HL-60 (cell line): ENCODE measurements around the gene TEX48.

Experiments
- DNase-seq, 2 experiments: peaks; one replicate each; pipeline ENCODE4 v3.0.0-alpha.2; 2010 to 2020; ENCODE audit warnings: low read depth in 1 of 2, low spot score in 1 of 2
- H3K27ac ChIP-seq: fragments of 250-450 bp; sonication (Bioruptor Pico); replicated peaks from 2 replicates; pipeline ENCODE4 v1.5.1; 2020; ENCODE audit warnings: mild to moderate bottlenecking, moderate library complexity
- H3K27me3 ChIP-seq: fragments of 250-450 bp; sonication (Bioruptor Pico); 2 replicates; pipeline ENCODE4 v1.5.1; 2021; ENCODE audit warnings: mild to moderate bottlenecking, moderate library complexity; ENCODE audit not compliant: insufficient read depth, poor library complexity, severe bottlenecking
- H3K4me3 ChIP-seq: replicated peaks from 2 replicates; pipeline ENCODE4 v1.5.1; 2011; ENCODE audit warnings: mild to moderate bottlenecking, control low read depth, low read length; ENCODE audit not compliant: insufficient read depth
- CTCF ChIP-seq: IDR thresholded peaks from one replicate; pipeline ENCODE4 v1.5.1; 2011; ENCODE audit warnings: low read length, control low read depth, inconsistent platforms; ENCODE audit not compliant: insufficient read depth
- GABPA ChIP-seq: IDR thresholded peaks from 2 replicates; pipeline ENCODE4 v1.6.1; 2012; ENCODE audit warnings: low read depth
- POLR2AphosphoS5 ChIP-seq: IDR thresholded peaks from 2 replicates; pipeline ENCODE4 v1.6.1; 2012; ENCODE audit warnings: low read depth
- SPI1 ChIP-seq: IDR thresholded peaks from 2 replicates; pipeline ENCODE4 v1.6.1; 2012; ENCODE audit warnings: low read depth, mild to moderate bottlenecking, borderline replicate concordance
- TF ChIP-seq, protein P1 (sequence below): IDR thresholded peaks from 2 replicates; pipeline ENCODE4 v1.6.1; 2012; ENCODE audit warnings: low read depth; ENCODE audit not compliant: insufficient replicate concordance

The TEX48 gene

GRCh38 chr9:114685951-114686350 is 4.0 kb upstream of the TEX48 start:
- no peak overlapping the region for H3K27ac ChIP-seq
- TF ChIP-seq GABPA (no peak), POLR2AphosphoS5 (no peak), CTCF (no peak)
- TF ChIP-seq, protein P1, sequence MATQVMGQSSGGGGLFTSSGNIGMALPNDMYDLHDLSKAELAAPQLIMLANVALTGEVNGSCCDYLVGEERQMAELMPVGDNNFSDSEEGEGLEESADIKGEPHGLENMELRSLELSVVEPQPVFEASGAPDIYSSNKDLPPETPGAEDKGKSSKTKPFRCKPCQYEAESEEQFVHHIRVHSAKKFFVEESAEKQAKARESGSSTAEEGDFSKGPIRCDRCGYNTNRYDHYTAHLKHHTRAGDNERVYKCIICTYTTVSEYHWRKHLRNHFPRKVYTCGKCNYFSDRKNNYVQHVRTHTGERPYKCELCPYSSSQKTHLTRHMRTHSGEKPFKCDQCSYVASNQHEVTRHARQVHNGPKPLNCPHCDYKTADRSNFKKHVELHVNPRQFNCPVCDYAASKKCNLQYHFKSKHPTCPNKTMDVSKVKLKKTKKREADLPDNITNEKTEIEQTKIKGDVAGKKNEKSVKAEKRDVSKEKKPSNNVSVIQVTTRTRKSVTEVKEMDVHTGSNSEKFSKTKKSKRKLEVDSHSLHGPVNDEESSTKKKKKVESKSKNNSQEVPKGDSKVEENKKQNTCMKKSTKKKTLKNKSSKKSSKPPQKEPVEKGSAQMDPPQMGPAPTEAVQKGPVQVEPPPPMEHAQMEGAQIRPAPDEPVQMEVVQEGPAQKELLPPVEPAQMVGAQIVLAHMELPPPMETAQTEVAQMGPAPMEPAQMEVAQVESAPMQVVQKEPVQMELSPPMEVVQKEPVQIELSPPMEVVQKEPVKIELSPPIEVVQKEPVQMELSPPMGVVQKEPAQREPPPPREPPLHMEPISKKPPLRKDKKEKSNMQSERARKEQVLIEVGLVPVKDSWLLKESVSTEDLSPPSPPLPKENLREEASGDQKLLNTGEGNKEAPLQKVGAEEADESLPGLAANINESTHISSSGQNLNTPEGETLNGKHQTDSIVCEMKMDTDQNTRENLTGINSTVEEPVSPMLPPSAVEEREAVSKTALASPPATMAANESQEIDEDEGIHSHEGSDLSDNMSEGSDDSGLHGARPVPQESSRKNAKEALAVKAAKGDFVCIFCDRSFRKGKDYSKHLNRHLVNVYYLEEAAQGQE: no peak

DNA sequence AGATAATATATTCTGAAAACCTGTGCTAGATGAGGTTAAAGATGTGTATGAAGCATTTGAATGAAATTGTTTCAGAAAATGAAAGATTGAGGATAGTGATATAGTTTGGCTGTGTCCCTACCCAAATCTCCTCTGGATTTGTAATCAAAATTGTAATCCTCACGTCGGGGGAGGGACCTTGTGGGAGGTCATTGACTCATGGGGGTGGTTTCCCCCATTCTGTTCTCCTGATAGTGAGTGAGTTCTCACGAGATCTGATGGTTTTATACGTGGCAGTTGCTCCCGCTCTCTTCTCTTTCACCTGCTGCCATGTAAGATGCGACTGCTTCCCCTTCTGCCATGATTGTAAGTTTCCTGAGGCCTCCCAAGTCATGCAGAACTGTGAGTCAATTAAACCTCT is 2.0 kb upstream of the TEX48 start:
- DNase-seq: no peak
- TF ChIP-seq POLR2AphosphoS5: no peak
- TF ChIP-seq, protein P1: no peak
- TF ChIP-seq CTCF: no peak
- no peak for TF ChIP-seq GABPA
- Histone ChIP-seq H3K27me3 (no peaks in the 10 kb centered on the region), H3K27ac (no peak overlapping the region), H3K4me3 (no peak overlapping the region)

More at GRCh38 chr9:114685951-114686350, 4.0 kb upstream of the TEX48 start:
- Histone ChIP-seq H3K4me3 (no peak overlapping the region), H3K27me3 (no peaks in the 10 kb centered on the region)
- no peak for DNase-seq

GRCh38 chr9:114682846-114683245 is 854 bp upstream of the TEX48 start:
- H3K4me3 ChIP-seq: no peak overlapping the region
- no peak for TF ChIP-seq POLR2AphosphoS5
- no peak for TF ChIP-seq CTCF
- no peak for TF ChIP-seq SPI1
- TF ChIP-seq, protein P1: no peak
- TF ChIP-seq GABPA: no peak
- no peak overlapping the region for H3K27ac ChIP-seq
- DNase-seq: no peak
- no peaks in the 10 kb centered on the region for H3K27me3 ChIP-seq
